Mesenchymal stem cell (in vitro differentiated cells and primary cell): ENCODE data around the gene FHIT.
A peak's percentile ranks its signal among the peaks of the same experiment; 100 is the strongest.

Experiments
- DNase-seq: peaks from one replicate; pipeline ENCODE4 v3.0.0-alpha.2; 2013
- H2AFZ ChIP-seq: one replicate; pipeline ENCODE4 v1.6.1; 2013; ENCODE audit warnings: low read depth, mild to moderate bottlenecking, control low read depth, inconsistent platforms, low read length, moderate library complexity
- H2AK5ac ChIP-seq: 2 replicates; pipeline ENCODE4 v1.6.1; 2013; ENCODE audit warnings: low read length, moderate library complexity, mild to moderate bottlenecking, inconsistent platforms; ENCODE audit not compliant: severe bottlenecking
- H2BK120ac ChIP-seq: one replicate; pipeline ENCODE4 v1.6.1; 2013; ENCODE audit warnings: low read depth, mild to moderate bottlenecking, inconsistent platforms, low read length, moderate library complexity
- H2BK12ac ChIP-seq, 2 experiments: one replicate each; pipeline ENCODE4 v1.6.1; 2013; ENCODE audit warnings: inconsistent platforms in 2 of 2, low read length in 2 of 2, mild to moderate bottlenecking in 2 of 2, moderate library complexity in 2 of 2, control low read depth in 1 of 2
- H2BK15ac ChIP-seq: one replicate; pipeline ENCODE4 v1.6.1; 2013; ENCODE audit warnings: mild to moderate bottlenecking, low read depth, inconsistent platforms; ENCODE audit not compliant: poor library complexity, severe bottlenecking
- H2BK5ac ChIP-seq: 2 replicates; pipeline ENCODE4 v1.6.1; 2013; ENCODE audit warnings: low read depth, mild to moderate bottlenecking, low read length, control low read depth, inconsistent platforms; ENCODE audit not compliant: poor library complexity, severe bottlenecking
- H3K14ac ChIP-seq, 2 experiments: one replicate each; pipeline ENCODE4 v1.6.1; 2013; ENCODE audit warnings: inconsistent platforms in 2 of 2, low read length in 2 of 2, control low read depth in 1 of 2, mild to moderate bottlenecking in 1 of 2, moderate library complexity in 1 of 2
- H3K18ac ChIP-seq, 2 experiments: one replicate each; pipeline ENCODE4 v1.6.1; 2013; ENCODE audit warnings: inconsistent platforms in 2 of 2, low read length in 2 of 2, control low read depth in 1 of 2, low read depth in 1 of 2, mild to moderate bottlenecking in 1 of 2
- H3K23ac ChIP-seq, 2 experiments: one replicate each; pipeline ENCODE4 v1.6.1; 2013; ENCODE audit warnings: inconsistent platforms in 2 of 2, low read length in 2 of 2, mild to moderate bottlenecking in 2 of 2, moderate library complexity in 2 of 2, control low read depth in 1 of 2
- H3K27ac ChIP-seq: 2 replicates; pipeline ENCODE4 v1.5.1; 2013; ENCODE audit warnings: mild to moderate bottlenecking, moderate library complexity, low read length, control low read depth, inconsistent platforms; ENCODE audit not compliant: poor library complexity, severe bottlenecking
- H3K27me3 ChIP-seq, 2 experiments: 2 replicates each; pipeline versions ENCODE4 v1.6.1 to v1.7.0; 2013; ENCODE audit warnings: low read length in 2 of 2, mild to moderate bottlenecking in 2 of 2, moderate library complexity in 2 of 2, control low read depth in 1 of 2, inconsistent platforms in 1 of 2; ENCODE audit not compliant: control insufficient read depth in 1 of 2, insufficient read depth in 1 of 2
- H3K36me3 ChIP-seq, 2 experiments: 2 replicates each; pipeline versions ENCODE4 v1.6.1 to v1.7.0; 2013; ENCODE audit warnings: low read length in 2 of 2, control low read depth in 1 of 2, inconsistent platforms in 1 of 2, low read depth in 1 of 2, mild to moderate bottlenecking in 1 of 2; ENCODE audit not compliant: insufficient read depth in 2 of 2, control insufficient read depth in 1 of 2
- H3K4ac ChIP-seq, 2 experiments: one replicate each; pipeline ENCODE4 v1.6.1; 2013; ENCODE audit warnings: inconsistent platforms in 2 of 2, low read length in 2 of 2, mild to moderate bottlenecking in 2 of 2, moderate library complexity in 2 of 2, control low read depth in 1 of 2, low read depth in 1 of 2
- H3K4me1 ChIP-seq: 2 replicates; pipeline ENCODE4 v1.6.1; 2013; ENCODE audit warnings: low read depth, low read length, control low read depth; ENCODE audit not compliant: control insufficient read depth, insufficient read depth
- H3K4me2 ChIP-seq: 2 replicates; pipeline ENCODE4 v1.6.1; 2013; ENCODE audit warnings: low read length, mild to moderate bottlenecking, inconsistent platforms; ENCODE audit not compliant: poor library complexity, severe bottlenecking
- H3K4me3 ChIP-seq, 2 experiments: 2 replicates each; pipeline versions ENCODE4 v1.5.1 to v1.7.0; 2013; ENCODE audit warnings: low read length in 2 of 2, mild to moderate bottlenecking in 2 of 2, control low read depth in 1 of 2, low read depth in 1 of 2; ENCODE audit not compliant: insufficient read depth in 1 of 2
- H3K79me1 ChIP-seq: replicated peaks from 2 replicates; pipeline ENCODE4 v1.6.1; 2013; ENCODE audit warnings: mild to moderate bottlenecking, control low read depth, low read length, inconsistent platforms; ENCODE audit not compliant: poor library complexity, severe bottlenecking
- H3K9ac ChIP-seq: 2 replicates; pipeline ENCODE4 v1.7.0; 2013; ENCODE audit warnings: mild to moderate bottlenecking, low read length, moderate library complexity
- H3K9me3 ChIP-seq: 2 replicates; pipeline ENCODE4 v1.7.0; 2013; ENCODE audit warnings: mild to moderate bottlenecking, low read length; ENCODE audit not compliant: control insufficient read depth
- H4K8ac ChIP-seq: one replicate; pipeline ENCODE4 v1.6.1; 2013; ENCODE audit warnings: inconsistent platforms, mild to moderate bottlenecking, low read length, moderate library complexity
- H4K91ac ChIP-seq: one replicate; pipeline ENCODE4 v1.6.1; 2013; ENCODE audit warnings: mild to moderate bottlenecking, low read length, inconsistent platforms
- WGBS: methylation state at CpG from one replicate; pipeline ENCODE4 v1.1.7; 2013; ENCODE audit warnings: mixed read lengths; 5-methylcytosine and 5-hydroxymethylcytosine counted together

The FHIT gene

GRCh38 chr3:60095516-60095915 is 1155.7 kb downstream of the FHIT start:
- Histone ChIP-seq H4K8ac (no peak overlapping the region), H3K36me3 (no peaks in the 10 kb centered on the region), H3K4ac (no peak overlapping the region), H2AFZ (no peak overlapping the region), H2BK15ac (no peak overlapping the region), H3K79me1 (no peaks in the 10 kb centered on the region), H3K4me1 (peaks cover 2% of the 10 kb centered on the region), H3K27ac (no peak overlapping the region), H3K9ac (no peak overlapping the region), H2BK12ac (no peak overlapping the region), H3K4me2 (no peak overlapping the region), H3K14ac (no peak overlapping the region), H4K91ac (no peak overlapping the region), H3K9me3 (no peaks in the 10 kb centered on the region), H2AK5ac (no peak overlapping the region), H3K4me3 (no peak overlapping the region), H3K27me3 (no peaks in the 10 kb centered on the region), H3K18ac (no peak overlapping the region), H3K23ac (no peak overlapping the region), H2BK120ac (no peak overlapping the region), H2BK5ac (no peak overlapping the region)
- DNase-seq, result no peak
- WGBS, result 89% methylated on average over 4 of the region's 4 CpGs

- no peak overlapping the region for H3K9ac ChIP-seq
These were observed 1156.8 kb downstream of the FHIT start for GRCh38 chr3:60094392-60094947.

GRCh38 chr3:60090548-60090947 is 1160.7 kb downstream of the FHIT start:
- Histone ChIP-seq H3K9ac (no peak overlapping the region), H3K14ac (no peak overlapping the region), H2AK5ac (no peak overlapping the region), H3K9me3 (peaks cover 2% of the 10 kb centered on the region), H3K4ac (no peak overlapping the region), H4K91ac (no peak overlapping the region), H2BK5ac (no peak overlapping the region), H3K27ac (no peak overlapping the region), H3K4me1 (peaks cover 5% of the 10 kb centered on the region), H2AFZ (no peak overlapping the region), H3K4me3 (no peak overlapping the region), H2BK15ac (no peak overlapping the region), H3K18ac (no peak overlapping the region), H2BK120ac (no peak overlapping the region), H3K79me1 (no peaks in the 10 kb centered on the region), H3K27me3 (no peaks in the 10 kb centered on the region), H3K4me2 (no peak overlapping the region), H2BK12ac (no peak overlapping the region), H4K8ac (no peak overlapping the region), H3K36me3 (no peaks in the 10 kb centered on the region), H3K23ac (no peak overlapping the region)
- DNase-seq, result no peak
- WGBS, result 74% methylated on average over 3 of the region's 3 CpGs

More at GRCh38 chr3:60094392-60094947, 1156.8 kb downstream of the FHIT start:
- Histone ChIP-seq H2BK15ac (no peak overlapping the region), H2AK5ac (no peak overlapping the region), H4K8ac (no peak overlapping the region), H3K4me3 (no peak overlapping the region), H3K18ac (no peak overlapping the region), H3K23ac (no peak overlapping the region), H3K27ac (no peak overlapping the region), H3K9me3 (no peaks in the 10 kb centered on the region), H3K4ac (no peak overlapping the region), H2BK5ac (no peak overlapping the region), H3K4me1 (peaks cover 2% of the 10 kb centered on the region), H2BK12ac (no peak overlapping the region), H3K14ac (no peak overlapping the region), H2AFZ (no peak overlapping the region), H4K91ac (no peak overlapping the region), H2BK120ac (no peak overlapping the region), H3K27me3 (no peaks in the 10 kb centered on the region), H3K4me2 (no peak overlapping the region), H3K79me1 (no peaks in the 10 kb centered on the region), H3K36me3 (no peaks in the 10 kb centered on the region)
- DNase-seq, result no peak
- WGBS, result 97% methylated on average over 3 of the region's 3 CpGs

GRCh38 chr3:60086811-60087210 is 1164.4 kb downstream of the FHIT start:
- no peak overlapping the region for H2AK5ac ChIP-seq
- no peak overlapping the region for H4K8ac ChIP-seq
- no peak overlapping the region for H2BK5ac ChIP-seq
- peak; percentile 36 for DNase-seq
- H2BK12ac ChIP-seq, result no peak overlapping the region
- no peaks in the 10 kb centered on the region for H3K36me3 ChIP-seq
- no peak overlapping the region for H3K9ac ChIP-seq
- H3K4me1 ChIP-seq, result peaks cover 5% of the 10 kb centered on the region
- no peaks in the 10 kb centered on the region for H3K79me1 ChIP-seq
- peak overlapping the region in 1 of 2 experiments; percentile 42 for H3K18ac ChIP-seq
- H3K4me2 ChIP-seq, result no peak overlapping the region
- WGBS, result 11% methylated on average over 2 of the region's 2 CpGs
- H3K9me3 ChIP-seq, result peaks cover 4% of the 10 kb centered on the region
- H3K14ac ChIP-seq, result no peak overlapping the region
- no peak overlapping the region for H3K4ac ChIP-seq
- no peaks in the 10 kb centered on the region for H3K27me3 ChIP-seq
- H3K27ac ChIP-seq, result no peak overlapping the region
- no peak overlapping the region for H2AFZ ChIP-seq
- no peak overlapping the region for H2BK15ac ChIP-seq
- H2BK120ac ChIP-seq, result no peak overlapping the region
- no peak overlapping the region for H4K91ac ChIP-seq
- no peak overlapping the region for H3K23ac ChIP-seq
- no peak overlapping the region for H3K4me3 ChIP-seq
